Anterior cingulate cortex (tissue), 58 donors: ENCODE measurements around the gene RFNG.

Experiments
- DNase-seq, 58 donors: peaks; one replicate each; lab custom pipeline; 2025; lab: John Stamatoyannopoulos, UW

RFNG gene

DNA sequence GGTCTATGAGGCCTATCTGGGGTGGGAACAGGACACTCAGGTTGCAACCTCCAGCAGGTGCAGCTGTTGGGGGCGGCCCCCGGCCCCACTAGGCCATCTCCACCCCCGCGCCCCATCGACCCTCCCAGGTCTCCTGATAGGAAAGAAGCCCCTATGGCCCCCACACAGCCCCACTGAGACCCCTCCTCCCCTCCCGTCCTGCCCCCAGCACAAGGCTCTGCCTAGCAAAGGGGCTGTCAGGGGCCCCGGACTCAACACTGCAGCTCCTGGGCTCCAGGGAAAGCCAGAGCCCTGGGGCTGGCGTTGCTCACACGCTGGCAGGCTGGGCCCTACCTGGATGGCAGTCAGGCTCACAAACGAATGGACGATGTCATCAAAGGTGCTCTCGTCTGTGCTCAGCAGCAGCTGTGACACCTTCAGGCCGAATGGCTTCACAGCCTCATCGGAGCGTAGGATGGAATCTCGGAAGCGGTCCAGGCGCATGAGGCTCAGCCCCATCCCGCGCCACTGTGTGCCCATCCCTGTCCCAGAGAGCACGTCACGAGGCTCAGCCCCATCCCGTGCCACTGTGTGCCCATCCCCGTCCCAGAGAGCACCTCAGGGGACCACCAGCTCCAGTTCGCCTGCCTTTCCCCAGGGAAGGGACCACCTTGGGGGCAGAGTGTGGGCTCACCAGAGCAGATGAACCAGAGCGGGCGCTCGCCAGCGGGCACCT is 39.1 kb upstream of the RFNG start:
- DNase-seq, result no peak

DNA sequence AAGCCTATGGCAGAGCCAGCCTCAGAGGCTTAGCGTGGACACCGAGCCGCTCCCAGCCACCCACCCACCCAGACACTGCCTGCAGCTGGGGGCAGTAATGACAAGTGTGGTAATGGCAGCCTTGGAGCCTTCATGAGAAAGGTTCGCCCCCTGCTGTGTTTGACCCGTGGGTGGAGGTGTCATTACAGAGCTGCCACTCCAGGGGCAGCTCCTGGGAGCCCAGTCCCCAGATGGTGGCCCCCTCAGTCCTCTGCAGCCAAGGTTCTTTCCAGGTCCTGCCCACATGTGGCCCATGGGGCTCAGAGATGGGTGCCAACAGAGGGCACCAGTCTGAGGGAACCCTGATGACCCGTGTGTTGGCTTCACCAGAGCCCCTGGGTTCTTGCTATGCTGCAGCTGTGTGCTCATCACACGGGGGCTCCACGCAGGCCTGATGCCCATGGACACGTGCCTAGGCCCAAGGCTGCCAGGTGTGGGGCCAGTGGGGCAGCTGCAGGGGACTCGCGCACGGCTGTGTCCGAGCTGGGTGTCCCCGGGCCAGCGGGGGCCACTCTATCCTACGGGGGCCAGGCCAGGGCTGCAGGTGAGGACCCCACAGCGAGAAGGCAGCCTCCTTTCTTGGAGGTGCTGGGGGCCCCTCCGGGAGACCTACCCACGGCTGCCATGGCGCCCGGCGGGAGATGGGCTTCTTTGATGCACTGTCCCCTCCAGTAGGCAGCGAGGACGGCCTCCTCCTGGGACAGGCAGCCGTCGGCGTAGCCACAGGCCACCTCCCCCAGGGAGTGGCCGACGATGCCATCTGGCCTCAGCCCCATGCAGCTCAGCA is 38.3 kb upstream of the RFNG start:
- DNase-seq, result no peak

DNA sequence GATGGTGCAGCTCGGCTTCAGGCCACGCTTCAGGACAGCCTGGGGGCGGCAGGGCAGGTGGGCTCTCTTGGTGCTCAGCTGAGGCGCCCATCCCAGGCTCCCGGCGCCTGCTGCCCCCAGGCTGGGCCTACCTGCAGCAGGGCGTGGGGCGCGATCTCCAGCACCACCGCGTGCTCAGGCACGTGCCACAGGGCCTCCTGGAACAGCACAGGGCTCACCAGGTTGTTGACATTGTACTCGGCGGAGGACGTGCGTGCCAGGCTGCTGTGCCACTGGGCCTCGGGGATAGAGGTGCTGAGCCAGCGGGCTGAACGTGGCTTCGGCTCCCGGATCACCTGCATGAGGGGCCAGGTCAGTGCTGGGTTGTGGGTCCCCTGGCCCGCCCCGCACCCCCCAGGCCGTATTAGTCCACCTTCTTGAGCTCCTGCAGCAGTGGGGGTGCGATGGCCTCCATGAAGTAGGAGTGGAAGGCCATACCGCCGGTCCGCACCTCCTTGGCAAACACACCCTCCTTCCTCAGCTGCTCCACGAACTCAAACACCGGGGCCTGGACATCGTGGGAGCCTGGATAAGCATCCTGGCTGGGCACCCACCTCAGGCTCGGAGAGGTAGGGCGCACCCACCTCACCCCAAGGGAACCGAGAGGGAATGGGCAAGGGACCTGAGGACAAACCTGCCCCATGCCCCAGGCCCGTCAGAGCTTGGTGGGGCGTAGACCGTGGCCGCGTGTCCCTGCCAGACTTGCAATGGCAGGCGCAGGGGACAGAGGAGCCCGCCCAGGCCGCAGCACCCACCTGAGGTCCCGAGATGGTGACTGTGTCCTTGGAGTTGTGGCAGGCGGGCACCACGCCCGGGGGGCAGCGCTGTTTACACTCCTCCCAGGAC is 37.5 kb upstream of the RFNG start:
- DNase-seq, result no peak

DNA sequence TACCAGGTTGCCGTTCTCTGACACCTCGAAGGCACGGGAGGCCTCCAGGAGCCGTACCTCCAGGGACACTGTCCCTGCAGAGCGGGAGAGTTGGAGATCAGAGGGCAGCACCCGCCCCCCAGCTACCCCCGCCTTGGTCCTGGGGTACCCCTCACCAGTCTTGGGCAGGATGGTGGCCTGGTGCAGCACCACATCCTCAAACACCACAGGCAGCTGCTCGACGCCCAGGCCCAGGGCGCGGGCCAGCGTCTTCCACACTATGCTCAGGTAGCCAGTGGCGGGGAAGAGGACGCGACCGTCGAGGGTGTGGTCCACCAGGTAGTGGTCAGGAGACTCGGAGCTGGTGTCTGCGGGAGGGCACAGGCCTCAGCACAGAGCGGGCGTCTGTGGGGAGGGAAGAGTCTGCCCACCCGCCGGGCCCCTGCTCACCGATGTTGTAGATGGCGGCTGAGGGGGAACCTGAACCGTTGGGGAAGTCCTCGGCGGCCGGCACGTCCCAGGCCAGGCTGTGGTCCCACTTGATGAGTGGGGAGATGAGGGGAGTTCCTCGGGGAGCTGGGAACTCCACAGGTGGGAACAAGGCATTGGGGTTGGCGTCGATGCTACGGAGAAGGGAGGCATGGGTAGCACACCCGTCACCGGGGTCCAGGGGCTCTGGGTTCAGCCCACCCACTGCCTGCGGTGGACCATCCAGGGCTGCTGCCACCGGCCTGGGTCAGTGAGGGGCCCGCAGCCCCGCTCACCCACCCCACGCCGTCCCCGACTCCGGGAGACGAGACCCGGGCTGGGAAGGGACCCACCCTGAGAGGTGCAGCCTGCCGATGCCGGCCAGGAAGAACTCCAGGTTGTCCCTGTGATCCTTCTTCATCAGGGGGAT is 36.6 kb upstream of the RFNG start:
- no peak for DNase-seq

DNA sequence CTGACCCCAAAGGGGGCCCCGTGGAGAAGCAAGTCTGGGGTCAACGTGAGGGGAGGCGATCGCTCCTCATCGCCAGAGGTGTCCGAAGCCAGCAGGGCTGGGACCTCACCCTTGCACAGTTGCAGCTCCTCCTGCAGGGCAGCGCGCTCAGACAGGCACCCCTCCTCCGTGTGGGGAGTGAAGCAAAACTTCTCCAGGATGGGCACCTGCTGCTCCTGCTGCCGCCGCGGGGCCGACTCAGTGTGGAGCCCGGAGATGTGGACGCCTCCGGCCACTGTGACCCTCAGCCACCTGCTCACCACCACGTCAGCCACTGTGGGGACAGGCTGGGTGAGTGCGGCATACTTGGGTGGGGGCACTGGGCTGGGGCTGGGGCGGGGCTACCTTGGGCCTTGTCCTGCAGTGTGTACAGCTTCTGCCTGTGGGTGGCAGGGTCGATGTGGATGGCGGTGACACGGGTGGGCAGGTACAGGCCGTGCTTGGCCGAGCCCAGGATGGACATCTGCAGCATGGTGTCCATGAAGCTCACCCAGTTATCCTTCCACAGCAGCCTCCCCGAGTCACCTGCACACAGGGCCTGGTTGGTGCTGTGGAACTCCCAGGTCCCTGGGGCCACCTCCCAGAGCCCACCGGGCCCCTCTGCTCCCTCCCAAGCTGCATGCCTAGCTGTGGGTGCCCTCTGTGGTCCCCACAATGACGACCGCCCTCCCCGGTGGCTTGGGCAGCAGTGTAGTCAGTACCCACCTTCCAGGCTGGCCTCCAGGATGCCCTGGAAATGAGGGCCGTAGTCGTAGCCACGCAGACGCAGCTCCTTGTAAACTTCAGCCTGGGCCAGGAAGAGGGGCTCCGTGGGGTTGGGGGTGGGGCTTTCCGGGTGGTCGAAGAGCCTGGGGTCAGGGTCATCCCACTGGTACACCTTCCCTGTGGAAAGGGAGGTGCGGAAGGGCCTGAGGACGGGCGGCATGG is 35.6 kb upstream of the RFNG start:
- no peak for DNase-seq

DNA sequence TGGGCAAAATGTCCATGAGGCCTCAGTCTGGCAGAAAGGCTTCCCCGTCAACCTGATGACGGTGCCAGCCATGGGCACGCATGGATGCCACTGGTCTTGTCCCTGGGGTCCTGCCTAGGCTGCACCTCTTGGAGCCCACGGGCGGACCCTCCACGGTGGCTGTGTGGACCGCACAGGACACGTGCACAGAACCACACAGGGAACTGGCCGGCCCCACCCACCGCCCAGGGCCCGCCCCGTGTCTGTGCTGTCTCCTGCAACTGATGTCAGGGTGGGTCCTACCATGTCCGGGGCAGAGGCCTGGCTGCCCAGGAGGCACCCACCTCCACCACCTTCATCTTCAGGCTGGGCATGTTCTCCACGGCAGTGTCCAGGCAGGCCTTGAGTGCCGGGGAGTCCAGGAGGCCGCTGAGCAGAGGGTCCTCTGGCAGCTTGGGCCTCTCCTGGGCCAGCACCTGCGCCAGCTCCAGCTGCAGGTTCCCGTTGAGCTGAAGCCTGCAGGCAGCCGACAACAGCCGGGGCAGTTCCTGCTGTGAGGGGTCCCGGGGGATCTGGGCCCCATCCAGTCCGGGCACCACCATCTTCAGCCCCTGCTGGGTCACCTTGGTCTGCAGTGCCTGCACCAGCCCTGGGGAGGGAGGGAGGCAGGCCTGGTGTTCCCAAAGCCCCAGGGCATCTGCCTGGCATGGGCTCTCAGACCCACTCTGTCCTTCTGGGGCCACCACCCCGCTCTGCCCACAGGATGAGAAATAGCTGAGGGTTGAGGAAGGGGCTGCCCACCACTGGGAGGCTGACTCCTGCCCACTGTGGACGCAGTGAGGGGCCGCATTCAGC is 34.5 kb upstream of the RFNG start:
- DNase-seq, result no peak

GRCh38 chr17:82085031-82085861 is 33.6 kb upstream of the RFNG start:
- no peak for DNase-seq

GRCh38 chr17:82084373-82085030 is 32.9 kb upstream of the RFNG start:
- DNase-seq, result no peak

GRCh38 chr17:82083533-82084359 is 32.1 kb upstream of the RFNG start:
- DNase-seq, result no peak

DNA sequence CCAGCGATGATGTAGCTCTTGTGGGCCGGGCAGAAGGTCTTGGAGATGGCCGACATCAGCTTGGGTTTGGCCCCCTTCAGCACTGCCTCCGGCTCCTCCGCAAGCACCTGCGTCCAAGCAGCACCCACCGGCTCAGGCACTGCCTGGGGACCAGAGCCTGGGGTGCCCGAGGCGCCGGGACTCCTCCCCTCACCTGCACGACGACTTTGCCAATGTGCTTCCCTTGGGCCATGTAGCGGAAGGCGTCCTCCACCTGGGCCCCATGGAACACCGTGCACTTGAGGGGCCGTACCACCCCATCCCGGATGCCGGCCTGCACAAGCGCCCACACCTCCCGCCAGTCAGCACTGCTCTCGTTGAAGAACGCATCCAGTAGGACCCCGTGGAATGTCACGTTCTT is 31.4 kb upstream of the RFNG start:
- DNase-seq, result no peak

- no peak for DNase-seq
These were observed 30.8 kb upstream of the RFNG start for GRCh38 chr17:82082456-82082855.

DNA sequence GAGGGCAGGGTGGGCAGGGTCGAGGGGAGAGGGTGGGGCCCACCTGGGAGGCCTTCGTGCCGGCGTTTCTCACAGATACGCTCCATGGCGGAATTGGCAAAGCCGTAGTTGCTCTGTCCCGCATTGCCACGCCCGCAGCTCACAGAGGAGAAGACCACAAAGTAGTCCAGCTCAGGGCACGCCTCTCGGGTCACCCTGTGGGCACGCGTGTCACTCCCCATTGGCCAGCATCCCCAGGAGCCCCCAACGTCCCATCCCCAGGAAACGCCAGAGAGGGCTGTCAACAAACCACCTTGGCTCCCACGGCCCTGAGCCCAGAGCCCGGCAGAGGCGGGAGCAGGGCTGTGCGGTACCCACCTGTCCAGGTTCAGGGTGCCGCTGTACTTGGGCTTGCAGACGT is 30.4 kb upstream of the RFNG start:
- DNase-seq, result no peak

- no peak for DNase-seq
These were observed 29.9 kb upstream of the RFNG start for GRCh38 chr17:82081546-82081945.

DNA sequence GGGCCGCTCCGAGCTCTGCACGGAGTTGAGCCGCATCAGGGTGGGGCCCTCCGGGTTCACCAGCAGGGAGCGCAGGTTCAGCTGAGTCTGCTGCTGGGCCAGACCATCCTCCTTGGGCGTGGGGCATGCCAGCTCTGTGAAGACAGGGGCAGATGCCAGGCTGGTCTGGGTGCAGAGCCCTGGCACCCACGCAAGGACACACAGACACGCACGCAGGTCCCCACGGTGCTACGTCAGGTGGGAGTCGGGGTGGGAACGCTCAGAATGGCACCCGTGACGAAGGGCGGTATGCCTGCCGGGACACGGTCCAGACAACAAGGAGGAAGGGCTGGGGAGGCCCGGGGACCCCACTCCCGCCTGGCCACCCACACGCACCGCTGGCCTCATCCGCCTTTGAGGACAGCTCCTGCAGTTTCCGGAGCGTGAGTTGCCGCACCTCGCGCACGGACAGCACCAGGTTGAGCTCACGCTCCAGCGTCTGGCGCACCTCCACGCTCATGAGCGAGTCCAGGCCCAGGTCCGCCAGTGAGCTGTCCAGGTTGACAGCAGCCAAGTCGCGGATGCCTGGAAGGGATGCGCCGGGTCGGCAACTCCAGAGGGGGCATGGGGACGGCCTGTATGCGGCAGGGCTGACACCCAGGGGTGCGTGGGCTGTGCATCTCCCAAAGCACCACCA is 29.3 kb upstream of the RFNG start:
- DNase-seq, result no peak
